Measurements from ENCODE around the gene NFKBIA. TPM values are rescaled to one million over a fixed set of nuclear protein-coding genes. Genes with fewer than 3 reads are reported as not detected.

Gene NFKBIA
- polyA plus RNA-seq, 1 experiment: 51.6 TPM

DNA sequence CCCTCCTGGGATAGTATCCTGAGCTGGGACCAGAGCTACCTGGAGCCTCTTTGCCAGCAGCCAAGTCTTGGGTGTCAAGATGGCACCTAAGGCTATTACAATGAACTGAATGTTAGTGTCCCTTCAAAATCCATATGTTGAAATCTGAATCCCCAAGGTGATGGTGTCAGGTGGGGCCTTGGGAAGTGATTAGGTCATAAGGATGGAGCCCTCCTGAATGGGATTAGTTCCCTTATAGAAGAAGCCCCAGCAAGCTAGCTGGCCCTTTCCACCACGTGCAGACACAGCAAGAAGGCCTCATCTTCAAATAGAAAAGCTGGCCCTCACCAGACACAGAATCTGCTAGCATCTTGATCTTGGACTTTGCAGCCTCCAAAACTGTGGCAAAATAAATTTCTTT, 12.4 kb downstream of the NFKBIA start:
- TF ChIP-seq, protein P1, sequence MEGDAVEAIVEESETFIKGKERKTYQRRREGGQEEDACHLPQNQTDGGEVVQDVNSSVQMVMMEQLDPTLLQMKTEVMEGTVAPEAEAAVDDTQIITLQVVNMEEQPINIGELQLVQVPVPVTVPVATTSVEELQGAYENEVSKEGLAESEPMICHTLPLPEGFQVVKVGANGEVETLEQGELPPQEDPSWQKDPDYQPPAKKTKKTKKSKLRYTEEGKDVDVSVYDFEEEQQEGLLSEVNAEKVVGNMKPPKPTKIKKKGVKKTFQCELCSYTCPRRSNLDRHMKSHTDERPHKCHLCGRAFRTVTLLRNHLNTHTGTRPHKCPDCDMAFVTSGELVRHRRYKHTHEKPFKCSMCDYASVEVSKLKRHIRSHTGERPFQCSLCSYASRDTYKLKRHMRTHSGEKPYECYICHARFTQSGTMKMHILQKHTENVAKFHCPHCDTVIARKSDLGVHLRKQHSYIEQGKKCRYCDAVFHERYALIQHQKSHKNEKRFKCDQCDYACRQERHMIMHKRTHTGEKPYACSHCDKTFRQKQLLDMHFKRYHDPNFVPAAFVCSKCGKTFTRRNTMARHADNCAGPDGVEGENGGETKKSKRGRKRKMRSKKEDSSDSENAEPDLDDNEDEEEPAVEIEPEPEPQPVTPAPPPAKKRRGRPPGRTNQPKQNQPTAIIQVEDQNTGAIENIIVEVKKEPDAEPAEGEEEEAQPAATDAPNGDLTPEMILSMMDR (IDR thresholded peaks at IDR 0.05; ENCODE audit: low read depth, low read length): no peak
- Histone ChIP-seq H3K4me3 (ENCODE audit: low read depth, low read length) (no peak overlapping the region), H3K27me3 (ENCODE audit: control insufficient read depth, insufficient read depth, low read length) (no peaks in the 10 kb centered on the region), H3K27ac (ENCODE audit: low read depth, low read length) (no peak overlapping the region), H3K9me3 (ENCODE audit: control insufficient read depth, insufficient read depth, low read length) (no peaks in the 10 kb centered on the region; the same call in 1 of the 2 replicates)
- no peak for DNase-seq (ENCODE audit: low read depth, low spot score)
- POLR2A ChIA-PET: no interaction called here
- CTCF ChIA-PET: no interaction called here

DNA sequence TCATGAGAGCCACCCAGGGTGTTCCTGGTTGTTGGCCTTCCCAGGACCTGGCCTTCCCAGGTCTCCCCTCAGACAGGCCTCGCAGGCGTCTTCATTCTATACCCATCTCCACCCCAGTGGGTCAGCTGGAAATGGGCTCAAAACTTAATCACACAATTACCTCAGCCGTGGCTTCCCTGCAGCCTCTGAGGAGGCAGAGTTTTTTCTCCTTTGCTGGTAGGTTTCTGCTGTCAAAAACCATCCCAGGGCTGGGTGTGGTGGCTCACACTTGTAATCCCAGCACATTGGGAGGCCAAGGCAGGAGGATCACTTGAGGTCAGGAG, 13.2 kb downstream of the NFKBIA start:
- H3K4me3 ChIP-seq (ENCODE audit: low read depth, low read length): no peak overlapping the region
- ChIA-PET POLR2A (no interaction called here), CTCF (interaction anchor here (0.7 kb wide), 1 partner anchor 21 kb away, joined by 3 read pairs; no protein-coding TSS in a partner anchor)
- no peak for DNase-seq (ENCODE audit: low read depth, low spot score)
- TF ChIP-seq, protein P1 (IDR thresholded peaks at IDR 0.05; ENCODE audit: low read depth, low read length): no peak
- no peaks in the 10 kb centered on the region for H3K27me3 ChIP-seq (ENCODE audit: control insufficient read depth, insufficient read depth, low read length)
- no peaks in the 10 kb centered on the region; the same call in 1 of the 2 replicates for H3K9me3 ChIP-seq (ENCODE audit: control insufficient read depth, insufficient read depth, low read length)
- H3K27ac ChIP-seq (ENCODE audit: low read depth, low read length): no peak overlapping the region

- DNase-seq (ENCODE audit: low read depth, low spot score): no peak
- Histone ChIP-seq H3K27ac (ENCODE audit: low read depth, low read length) (no peak overlapping the region), H3K9me3 (ENCODE audit: control insufficient read depth, insufficient read depth, low read length) (no peaks in the 10 kb centered on the region; the same call in 1 of the 2 replicates), H3K27me3 (ENCODE audit: control insufficient read depth, insufficient read depth, low read length) (no peaks in the 10 kb centered on the region), H3K4me3 (ENCODE audit: low read depth, low read length) (no peak overlapping the region)
- ChIA-PET POLR2A (interaction anchor here (1.6 kb wide), 1 partner anchor 16 kb away, joined by 4 read pairs; no protein-coding TSS in a partner anchor), CTCF (interaction anchor here (0.7 kb wide), 1 partner anchor 21 kb away, joined by 3 read pairs; no protein-coding TSS in a partner anchor)
- TF ChIP-seq, protein P1 (IDR thresholded peaks at IDR 0.05; ENCODE audit: low read depth, low read length): no peak
These were observed 13.8 kb downstream of the NFKBIA start for GRCh38 chr14:35390577-35391387.

- Histone ChIP-seq H3K4me3 (ENCODE audit: low read depth, low read length) (no peak overlapping the region), H3K9me3 (ENCODE audit: control insufficient read depth, insufficient read depth, low read length) (no peaks in the 10 kb centered on the region; the same call in 1 of the 2 replicates), H3K27ac (ENCODE audit: low read depth, low read length) (no peak overlapping the region), H3K27me3 (ENCODE audit: control insufficient read depth, insufficient read depth, low read length) (no peaks in the 10 kb centered on the region)
- TF ChIP-seq, protein P1 (IDR thresholded peaks at IDR 0.05; ENCODE audit: low read depth, low read length): no peak
- no peak for DNase-seq (ENCODE audit: low read depth, low spot score)
- ChIA-PET CTCF (no interaction called here), POLR2A (no interaction called here)
These were observed 15.3 kb downstream of the NFKBIA start for GRCh38 chr14:35389315-35389667.

DNA sequence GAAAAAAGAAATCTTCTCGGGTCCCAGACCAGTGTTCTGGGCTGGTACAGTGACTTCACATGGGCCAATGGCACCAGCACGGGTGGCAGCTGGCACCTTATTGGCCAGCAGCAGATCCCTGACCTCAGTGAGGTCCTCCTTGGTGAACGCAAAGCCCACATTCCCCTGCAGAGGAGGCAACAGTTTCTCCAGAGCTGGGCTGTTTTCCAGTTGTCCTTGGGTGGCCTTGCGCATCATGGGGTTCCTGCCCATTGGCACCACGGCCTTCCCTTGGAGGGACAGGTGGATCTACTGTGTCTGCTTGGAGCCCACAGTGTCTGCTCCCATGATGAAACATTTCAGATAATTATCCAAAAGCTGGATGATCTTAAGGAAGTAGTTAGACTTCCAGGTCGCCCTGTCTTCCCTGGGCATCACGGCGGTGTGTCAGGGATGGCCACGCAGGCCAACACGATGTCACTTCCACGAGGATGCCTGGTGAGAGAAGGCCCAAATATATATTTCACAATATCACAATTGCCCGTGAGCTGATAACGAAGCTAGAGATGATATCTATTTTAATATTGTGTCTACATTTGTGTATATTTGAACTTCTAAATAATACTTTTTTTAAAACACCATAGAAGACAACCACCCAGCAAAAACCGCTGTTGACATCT, 15.8 kb downstream of the NFKBIA start:
- H3K9me3 ChIP-seq (ENCODE audit: control insufficient read depth, insufficient read depth, low read length): no peaks in the 10 kb centered on the region; the same call in 1 of the 2 replicates
- H3K27ac ChIP-seq (ENCODE audit: low read depth, low read length): no peak overlapping the region
- H3K27me3 ChIP-seq (ENCODE audit: control insufficient read depth, insufficient read depth, low read length): no peaks in the 10 kb centered on the region
- TF ChIP-seq, protein P1 (IDR thresholded peaks at IDR 0.05; ENCODE audit: low read depth, low read length): no peak
- ChIA-PET POLR2A (interaction anchor here (1.2 kb wide), 1 partner anchor 15 kb away, joined by 3 read pairs; the partner anchor contains the start of gene NFKBIA), CTCF (no interaction called here)
- no peak overlapping the region for H3K4me3 ChIP-seq (ENCODE audit: low read depth, low read length)
- DNase-seq (ENCODE audit: low read depth, low spot score): no peak

Data from AG04450 (cell line).